OCI-LY3 (cell line): ENCODE measurements around the gene CELF2.

ENCODE experiments used
- H2AFZ ChIP-seq: fragments of 200-600, 300-600 bp; shearing (Covaris generic); 2 replicates; pipeline ENCODE4 v1.6.0; 2014; ENCODE audit warnings: antibody characterized with exemption, low read depth, low read length
- H3K27ac ChIP-seq: fragments of 200-600, 300-600 bp; sonication (generic); 2 replicates; pipeline ENCODE4 v1.5.1; 2014; ENCODE audit warnings: mild to moderate bottlenecking, low read length, moderate library complexity, mixed read lengths
- H3K27me3 ChIP-seq: fragments of 200-600, 300-600 bp; sonication (generic); 2 replicates; pipeline ENCODE4 v1.6.1; 2014; ENCODE audit warnings: low read depth, low read length, mixed read lengths
- H3K36me3 ChIP-seq: fragments of 200-600, 300-600 bp; sonication (generic); replicated peaks from 2 replicates; pipeline ENCODE3; 2014; ENCODE audit warnings: low read depth, low read length, mixed read lengths
- H3K4me1 ChIP-seq: fragments of 300-600, 200-600 bp; sonication (generic); 2 replicates; pipeline ENCODE4 v1.6.1; 2014; ENCODE audit warnings: low read length, mixed read lengths
- H3K4me2 ChIP-seq: fragments of 200-600, 300-600 bp; sonication (generic); 2 replicates; pipeline ENCODE4 v1.6.1; 2014; ENCODE audit warnings: low read length, mixed read lengths
- H3K4me3 ChIP-seq: fragments of 300-600, 200-600 bp; sonication (generic); 2 replicates; pipeline ENCODE4 v1.5.1; 2014; ENCODE audit warnings: antibody characterized with exemption, mild to moderate bottlenecking, low read length, moderate library complexity
- H3K79me2 ChIP-seq: fragments of 300-600, 200-600 bp; shearing (Covaris generic); 2 replicates; pipeline ENCODE4 v1.6.1; 2014; ENCODE audit warnings: mild to moderate bottlenecking, low read length, mixed read lengths
- H3K9ac ChIP-seq: fragments of 300-600, 200-600 bp; shearing (Covaris generic); 2 replicates; pipeline ENCODE4 v1.6.0; 2014; ENCODE audit warnings: mild to moderate bottlenecking, low read length, moderate library complexity
- H3K9me3 ChIP-seq: fragments of 200-600, 300-600 bp; shearing (Covaris generic); 2 replicates; pipeline ENCODE4 v1.6.1; 2014; ENCODE audit warnings: low read length, mixed read lengths; ENCODE audit not compliant: insufficient read depth
- H4K20me1 ChIP-seq: fragments of 200-600, 300-600 bp; sonication (generic); 2 replicates; pipeline ENCODE4 v1.6.1; 2016; ENCODE audit warnings: low read length, mixed read lengths; ENCODE audit not compliant: insufficient read depth
- CTCF ChIP-seq: fragments of 200-600, 300-600 bp; sonication (generic); IDR thresholded peaks from 2 replicates; pipeline ENCODE4 v1.5.1; 2014; ENCODE audit warnings: antibody characterized with exemption, low read length, low read depth
- EZH2phosphoT487 ChIP-seq: fragments of 200-600 bp; shearing (Covaris generic); IDR thresholded peaks from 2 replicates; pipeline ENCODE4 v1.6.1; 2018; ENCODE audit warnings: antibody characterized with exemption, mixed run types, low read depth

Gene CELF2

GRCh38 chr10:11336722-11337162 is 319.1 kb downstream of the CELF2 start:
- Histone ChIP-seq H3K27me3 (no peaks in the 10 kb centered on the region; the same call in 1 of the 2 replicates), H3K4me1 (no peaks in the 10 kb centered on the region), H3K36me3 (no peaks in the 10 kb centered on the region), H3K9me3 (no peaks in the 10 kb centered on the region), H3K4me3 (no peak overlapping the region), H3K9ac (no peak overlapping the region), H4K20me1 (no peaks in the 10 kb centered on the region), H3K27ac (no peak overlapping the region), H3K4me2 (no peak overlapping the region), H2AFZ (no peak overlapping the region), H3K79me2 (no peaks in the 10 kb centered on the region)
- TF ChIP-seq CTCF, result no peak
- no peak for TF ChIP-seq EZH2phosphoT487

- Histone ChIP-seq H2AFZ (no peak overlapping the region), H3K9ac (no peak overlapping the region), H3K27me3 (no peaks in the 10 kb centered on the region; the same call in 1 of the 2 replicates), H3K79me2 (no peaks in the 10 kb centered on the region), H3K9me3 (no peaks in the 10 kb centered on the region), H3K4me2 (no peak overlapping the region), H4K20me1 (no peaks in the 10 kb centered on the region), H3K27ac (no peak overlapping the region), H3K4me1 (no peaks in the 10 kb centered on the region), H3K36me3 (no peaks in the 10 kb centered on the region), H3K4me3 (no peak overlapping the region)
- no peak for TF ChIP-seq EZH2phosphoT487
- TF ChIP-seq CTCF, result no peak
Observed at GRCh38 chr10:11337516-11337915, 319.8 kb downstream of the CELF2 start.

GRCh38 chr10:11338160-11338844 is 320.6 kb downstream of the CELF2 start:
- H2AFZ ChIP-seq, result no peak overlapping the region
- H3K4me2 ChIP-seq, result no peak overlapping the region
- no peaks in the 10 kb centered on the region for H3K79me2 ChIP-seq
- no peaks in the 10 kb centered on the region; the same call in 1 of the 2 replicates for H3K27me3 ChIP-seq
- no peaks in the 10 kb centered on the region for H3K4me1 ChIP-seq
- no peak for TF ChIP-seq CTCF
- TF ChIP-seq EZH2phosphoT487, result no peak
- H3K27ac ChIP-seq, result no peak overlapping the region
- no peaks in the 10 kb centered on the region for H3K36me3 ChIP-seq
- no peaks in the 10 kb centered on the region for H3K9me3 ChIP-seq
- H3K9ac ChIP-seq, result no peak overlapping the region
- H3K4me3 ChIP-seq, result no peak overlapping the region
- no peaks in the 10 kb centered on the region for H4K20me1 ChIP-seq

- H2AFZ ChIP-seq, result no peak overlapping the region
Observed at GRCh38 chr10:11339013-11339412, 321.3 kb downstream of the CELF2 start.

More at GRCh38 chr10:11339013-11339412, 321.3 kb downstream of the CELF2 start:
- TF ChIP-seq EZH2phosphoT487, result no peak
- no peaks in the 10 kb centered on the region for H3K4me1 ChIP-seq
- no peaks in the 10 kb centered on the region; the same call in 1 of the 2 replicates for H3K27me3 ChIP-seq
- H3K36me3 ChIP-seq, result no peaks in the 10 kb centered on the region
- H3K27ac ChIP-seq, result no peak overlapping the region
- H3K79me2 ChIP-seq, result no peaks in the 10 kb centered on the region
- no peak overlapping the region for H3K4me3 ChIP-seq
- H3K4me2 ChIP-seq, result no peak overlapping the region
- no peak overlapping the region for H3K9ac ChIP-seq
- no peaks in the 10 kb centered on the region for H3K9me3 ChIP-seq
- H4K20me1 ChIP-seq, result no peaks in the 10 kb centered on the region
